HG03460 (cell line): ENCODE measurements around the gene ASRGL1.

Experiments used
- ATAC-seq: cut with Tn5 transposase; IDR thresholded peaks from one replicate; pipeline ENCODE4 v1.9.1; 2021; ENCODE audit not compliant: unreplicated experiment

Gene ASRGL1

GRCh38 chr11:62411524-62411923, 74.3 kb downstream of the ASRGL1 start:
- ATAC-seq: no peak

GRCh38 chr11:62413060-62413696, 75.9 kb downstream of the ASRGL1 start:
- no peak for ATAC-seq

GRCh38 chr11:62416596-62416995, 79.3 kb downstream of the ASRGL1 start:
- no peak for ATAC-seq

- no peak for ATAC-seq
Measured at GRCh38 chr11:62418136-62418535, 80.9 kb downstream of the ASRGL1 start.

- ATAC-seq: no peak
Measured at GRCh38 chr11:62418733-62419132, 81.5 kb downstream of the ASRGL1 start, which contains the start of gene SCGB1A1. TSS of gene SCGB1A1 (plus strand) at chr11:62419033. CDS start at chr11:62419096, 63 bp downstream.

- ATAC-seq: no peak
Measured at GRCh38 chr11:62419314-62419929, 82.2 kb downstream of the ASRGL1 start.

GRCh38 chr11:62419943-62420342, 82.7 kb downstream of the ASRGL1 start:
- no peak for ATAC-seq

- no peak for ATAC-seq
Measured at GRCh38 chr11:62420882-62421281, 83.6 kb downstream of the ASRGL1 start.

GRCh38 chr11:62421996-62422395, 84.7 kb downstream of the ASRGL1 start:
- no peak for ATAC-seq

- ATAC-seq: no peak
Measured at GRCh38 chr11:62423012-62423411, 85.8 kb downstream of the ASRGL1 start.

- ATAC-seq: no peak
Measured at GRCh38 chr11:62427630-62428233, 90.5 kb downstream of the ASRGL1 start.

- ATAC-seq: no peak
Measured at GRCh38 chr11:62428871-62429560, 91.8 kb downstream of the ASRGL1 start.

- no peak for ATAC-seq
Measured at GRCh38 chr11:62430425-62430824, 93.2 kb downstream of the ASRGL1 start.

- ATAC-seq: no peak
Measured at GRCh38 chr11:62431171-62431901, 94.1 kb downstream of the ASRGL1 start.

- no peak for ATAC-seq
Measured at GRCh38 chr11:62432695-62433094, 95.4 kb downstream of the ASRGL1 start.

- no peak for ATAC-seq
Measured at GRCh38 chr11:62433141-62433903, 96.1 kb downstream of the ASRGL1 start.

- no peak for ATAC-seq
Measured at GRCh38 chr11:62433904-62434276, 96.6 kb downstream of the ASRGL1 start.

GRCh38 chr11:62435846-62436660, 98.8 kb downstream of the ASRGL1 start:
- ATAC-seq: no peak

GRCh38 chr11:62437616-62438015, 100.4 kb downstream of the ASRGL1 start:
- no peak for ATAC-seq

GRCh38 chr11:62438641-62439040, 101.4 kb downstream of the ASRGL1 start:
- ATAC-seq: no peak
